GOT3 (cell line): ENCODE results near the gene ATG5.
"Not testable (repeated sequence)": the region's sequence is repeated elsewhere in the genome, so short reads cannot be mapped to it uniquely, and the experiment has no call there.

ENCODE experiments used
- DNase-seq: peaks from one replicate; lab custom pipeline; 2025; ENCODE audit warnings: mixed read lengths; lab: John Stamatoyannopoulos, UW

The ATG5 gene

GRCh38 chr6:106257195-106257594 is 68.4 kb downstream of the ATG5 start:
- DNase-seq: no peak

- DNase-seq: no peak
Observed at GRCh38 chr6:106256201-106256968, 69.2 kb downstream of the ATG5 start.

GRCh38 chr6:106255306-106255705 is 70.3 kb downstream of the ATG5 start:
- DNase-seq: no peak

GRCh38 chr6:106254636-106255035 is 70.9 kb downstream of the ATG5 start:
- DNase-seq: no peak

GRCh38 chr6:106253731-106254130 is 71.8 kb downstream of the ATG5 start:
- no peak for DNase-seq

GRCh38 chr6:106253172-106253571 is 72.4 kb downstream of the ATG5 start:
- DNase-seq: no peak

GRCh38 chr6:106252687-106253086 is 72.9 kb downstream of the ATG5 start:
- no peak for DNase-seq

GRCh38 chr6:106251531-106252255 is 73.9 kb downstream of the ATG5 start:
- not testable (repeated sequence) for DNase-seq

- DNase-seq: no peak
Observed at GRCh38 chr6:106250953-106251352, 74.6 kb downstream of the ATG5 start.

- DNase-seq: no peak
Observed at GRCh38 chr6:106249658-106250057, 75.9 kb downstream of the ATG5 start.

- DNase-seq: no peak
Observed at GRCh38 chr6:106247733-106248132, 77.8 kb downstream of the ATG5 start.

- no peak for DNase-seq
Observed at GRCh38 chr6:106247293-106247692, 78.3 kb downstream of the ATG5 start.

- no peak for DNase-seq
Observed at GRCh38 chr6:106244931-106245330, 80.6 kb downstream of the ATG5 start.

GRCh38 chr6:106244521-106244920 is 81.0 kb downstream of the ATG5 start:
- DNase-seq: no peak

- DNase-seq: no peak
Observed at GRCh38 chr6:106243261-106243660, 82.3 kb downstream of the ATG5 start.

GRCh38 chr6:106241498-106241897 is 84.1 kb downstream of the ATG5 start:
- DNase-seq: no peak

GRCh38 chr6:106237286-106237685 is 88.3 kb downstream of the ATG5 start:
- DNase-seq: no peak

- DNase-seq: not testable (repeated sequence)
Observed at GRCh38 chr6:106229876-106230445, 95.6 kb downstream of the ATG5 start.

- no peak for DNase-seq
Observed at GRCh38 chr6:106227612-106228507, 97.7 kb downstream of the ATG5 start.

- DNase-seq: no peak
Observed at GRCh38 chr6:106226676-106227075, 98.9 kb downstream of the ATG5 start.

- DNase-seq: no peak
Observed at GRCh38 chr6:106225581-106225980, 100.0 kb downstream of the ATG5 start.

GRCh38 chr6:106223300-106223930 is 102.1 kb downstream of the ATG5 start:
- no peak for DNase-seq
